PFSK-1 (cell line): Measurements from ENCODE around the gene ARHGEF37.

Source experiments
- POLR2AphosphoS5 ChIP-seq: IDR thresholded peaks from 2 replicates; pipeline ENCODE4 v1.6.1; 2012; ENCODE audit warnings: low read depth, mild to moderate bottlenecking, control low read depth, low read length, moderate library complexity
- REST ChIP-seq, 2 experiments: IDR thresholded peaks; 2 replicates each; pipeline versions ENCODE4 v1.6.1 to v1.8.0; 2011 to 2012; ENCODE audit warnings: low read depth in 2 of 2, low read length in 2 of 2, control low read depth in 1 of 2, inconsistent platforms in 1 of 2, mild to moderate bottlenecking in 1 of 2, moderate library complexity in 1 of 2; ENCODE audit not compliant: insufficient read depth in 1 of 2
- SIN3A ChIP-seq: IDR thresholded peaks from 2 replicates; pipeline ENCODE4 v1.6.1; 2012; ENCODE audit warnings: mild to moderate bottlenecking, low read length, moderate library complexity, borderline replicate concordance; ENCODE audit not compliant: insufficient read depth
- TAF1 ChIP-seq: IDR thresholded peaks from 2 replicates; pipeline ENCODE4 v1.6.1; 2012; ENCODE audit warnings: low read length, control low read depth, borderline replicate concordance; ENCODE audit not compliant: insufficient read depth

GRCh38 chr5:149627070-149627469, 45.8 kb downstream of the ARHGEF37 start:
- TF ChIP-seq SIN3A = no peak
- no peak for TF ChIP-seq POLR2AphosphoS5
- no peak for TF ChIP-seq REST (IDR thresholded peaks at IDR 0.05; ENCODE audit: insufficient read depth in 1 of 2, low read depth in 2 of 2, low read length in 2 of 2)
- no peak for TF ChIP-seq TAF1
